Left lung (tissue), 10 donors: ENCODE results near the gene ANKFY1. TPM values are rescaled to one million over a fixed set of nuclear protein-coding genes. Genes with fewer than 3 reads are reported as not detected.
A peak's percentile ranks its signal among the peaks of the same experiment; 100 is the strongest.

ENCODE experiments used
- ATAC-seq: fragments of 200-7000 bp; cut with Tn5 transposase; one replicate; pipeline ENCODE4 v1.9.1; 2020; ENCODE audit warnings: moderate library complexity
- DNase-seq, 4 donors: peaks; one replicate each; pipeline ENCODE4 v3.0.0-alpha.2; 2013 to 2020
- H3K27ac ChIP-seq, 2 donors: fragments of 200-600 bp; sonication (generic) in 1 of 2; one replicate each; pipeline versions ENCODE4 v1.5.0 to v1.8.0; 2020 to 2021
- H3K27me3 ChIP-seq, 2 donors: fragments of 200-600 bp; sonication (generic) in 1 of 2; one replicate each; pipeline versions ENCODE4 v1.5.0 to v1.8.0; 2020 to 2021
- H3K36me3 ChIP-seq, 2 donors: fragments of 200-600 bp; sonication (generic) in 1 of 2; one replicate each; pipeline versions ENCODE4 v1.5.0 to v1.8.0; 2020 to 2021
- H3K4me1 ChIP-seq, 2 donors: fragments of 200-600 bp; one replicate each; pipeline ENCODE4 v1.8.0; 2021
- H3K4me3 ChIP-seq, 2 donors: fragments of 200-600 bp; sonication (generic) in 1 of 2; one replicate each; pipeline versions ENCODE4 v1.5.0 to v1.8.0; 2020 to 2021; ENCODE audit warnings: mild to moderate bottlenecking in 1 of 2
- H3K9me3 ChIP-seq, 2 donors: fragments of 200-600 bp; sonication (generic) in 1 of 2; one replicate each; pipeline versions ENCODE4 v1.5.0 to v1.8.0; 2020 to 2021
- CTCF ChIP-seq, 2 donors: fragments of 200-600 bp; sonication (generic) in 1 of 2; IDR thresholded peaks; one replicate each; pipeline versions ENCODE4 v1.5.0 to v1.8.0; 2021; ENCODE audit warnings: antibody characterized with exemption in 2 of 2
- intact Hi-C, 2 donors: fragments of 100-400 bp; cut with DNase I; formaldehyde crosslinking; loops; one replicate each; pipeline versions ENCODE4 v1.11.2 to v1.14.2; 2022
- polyA plus RNA-seq, 6 donors: library from polyadenylated mRNA; unstranded; fragments of 120-200 nt; gene quantifications; one replicate each; pipeline ENCODE4 v1.2.1, GENCODE V29; 2013; ENCODE audit not compliant: insufficient read length in 6 of 6
- total RNA-seq, 2 donors: library from RNA; stranded (reverse); fragmentation: NEBNext Ultra II Directional; extraction: Animal tissue kit (Norgen Biotek cat#: 25700); gene quantifications; one replicate each; pipeline ENCODE4 v1.2.1, GENCODE V29; 2021
- donor health status: DM: no; HTN: yes; CAD: no.
- donor health status: DM: no; HTN: no; CAD: no.

Gene ANKFY1
- total and polyA plus RNA-seq, 8 donors: 52.9 to 76.9 (median 56.2) TPM

DNA sequence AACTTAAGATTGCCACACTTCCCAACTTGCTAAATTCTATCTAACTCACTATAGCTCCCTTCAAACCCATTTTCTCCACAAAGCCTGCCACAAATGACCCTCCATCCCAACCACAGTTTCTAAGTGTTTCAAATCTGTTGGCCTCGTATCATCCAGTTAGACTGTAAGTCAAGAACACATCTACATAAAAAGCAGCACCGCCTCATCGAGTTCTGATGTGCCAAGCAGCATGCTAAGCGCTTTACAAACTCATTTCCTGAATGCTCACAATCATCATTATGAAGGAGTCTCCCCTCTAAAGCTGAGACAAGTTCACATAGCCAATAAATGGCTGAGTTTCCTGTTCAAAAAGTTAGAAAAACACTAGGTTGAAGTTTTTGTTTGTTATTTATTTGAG lies 9.2 kb upstream of the ANKFY1 start:
- peaks cover 0 to 39% of the 10 kb centered on the region in 2 donors for H3K36me3 ChIP-seq
- H3K4me3 ChIP-seq: no peak overlapping the region
- peak overlapping the region in 1 of 2 donors; percentile 53 for H3K27ac ChIP-seq
- H3K4me1 ChIP-seq: no peaks in the 10 kb centered on the region
- H3K9me3 ChIP-seq: no peaks in the 10 kb centered on the region
- no peak for TF ChIP-seq CTCF (IDR thresholded peaks at IDR 0.05)
- no peak for ATAC-seq
- H3K27me3 ChIP-seq: no peaks in the 10 kb centered on the region
- no peak for DNase-seq
- intact Hi-C loops: no loop called here

DNA sequence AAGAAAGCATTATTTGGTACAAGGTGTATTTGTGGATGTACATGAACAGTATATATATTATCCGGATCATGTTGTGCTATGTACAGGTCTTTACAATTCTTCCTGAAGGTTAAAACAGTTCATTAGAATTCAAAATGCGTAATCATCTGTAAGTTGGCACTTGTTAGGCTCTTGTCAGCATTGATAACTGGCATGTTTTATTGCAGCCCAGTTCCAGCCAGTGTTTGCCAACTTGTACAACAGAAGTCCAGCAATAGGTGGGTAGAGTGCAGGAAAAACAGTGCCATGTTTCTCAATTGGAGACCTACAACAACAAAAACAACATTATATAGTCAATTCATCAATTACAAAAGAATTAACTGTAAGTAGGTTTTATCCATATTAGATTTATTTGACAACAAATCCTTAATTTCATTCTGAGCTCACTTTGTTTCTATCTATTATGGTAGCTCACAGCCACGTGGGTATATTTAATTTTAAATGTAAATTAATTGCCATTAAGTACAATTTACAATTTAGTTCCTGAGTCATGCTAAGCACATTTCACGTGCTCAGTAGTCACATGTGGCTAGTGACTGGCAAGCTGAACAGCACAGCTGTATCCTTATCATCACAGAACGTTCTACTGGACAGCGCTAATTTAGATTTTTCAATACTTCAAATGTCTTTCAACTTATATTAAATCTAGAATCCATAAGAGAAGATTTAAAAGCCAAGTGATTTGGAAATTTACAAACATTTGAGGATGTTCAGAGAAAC lies 8.6 kb upstream of the ANKFY1 start:
- ATAC-seq (no peak), DNase-seq (no peak)
- TF ChIP-seq CTCF (IDR thresholded peaks at IDR 0.05): no peak
- no peaks in the 10 kb centered on the region for H3K9me3 ChIP-seq
- intact Hi-C loops: no loop called here
- H3K4me3 ChIP-seq: no peak overlapping the region
- H3K36me3 ChIP-seq: peaks cover 0 to 34% of the 10 kb centered on the region in 2 donors
- H3K4me1 ChIP-seq: no peaks in the 10 kb centered on the region
- peak overlapping the region in 1 of 2 donors; percentile 53 for H3K27ac ChIP-seq
- H3K27me3 ChIP-seq: no peaks in the 10 kb centered on the region

DNA sequence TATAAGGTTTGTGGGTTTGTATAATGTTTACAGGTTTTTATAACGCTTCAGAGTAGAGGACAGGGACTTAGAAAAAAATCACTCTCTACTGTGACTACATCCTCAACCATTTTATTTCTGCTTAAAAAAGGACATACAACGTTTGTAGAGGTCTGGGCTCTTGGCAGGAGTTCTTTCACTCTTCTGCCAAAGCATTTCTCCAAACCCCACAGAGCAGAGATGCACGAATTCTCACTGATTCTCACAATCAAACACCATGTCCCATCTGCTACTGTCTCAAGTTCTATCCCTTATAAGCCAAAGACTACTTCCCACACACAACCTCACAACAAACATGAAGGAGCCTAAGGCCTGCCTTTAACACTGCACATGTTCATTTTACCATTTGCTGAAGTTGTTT lies 7.0 kb upstream of the ANKFY1 start:
- intact Hi-C loops: no loop called here
- no peaks in the 10 kb centered on the region for H3K9me3 ChIP-seq
- H3K27ac ChIP-seq: no peak overlapping the region
- TF ChIP-seq CTCF (IDR thresholded peaks at IDR 0.05): no peak
- no peak for ATAC-seq
- H3K36me3 ChIP-seq: peaks cover 0 to 31% of the 10 kb centered on the region in 2 donors
- no peak for DNase-seq
- no peaks in the 10 kb centered on the region for H3K4me1 ChIP-seq
- H3K27me3 ChIP-seq: no peaks in the 10 kb centered on the region
- no peak overlapping the region for H3K4me3 ChIP-seq

DNA sequence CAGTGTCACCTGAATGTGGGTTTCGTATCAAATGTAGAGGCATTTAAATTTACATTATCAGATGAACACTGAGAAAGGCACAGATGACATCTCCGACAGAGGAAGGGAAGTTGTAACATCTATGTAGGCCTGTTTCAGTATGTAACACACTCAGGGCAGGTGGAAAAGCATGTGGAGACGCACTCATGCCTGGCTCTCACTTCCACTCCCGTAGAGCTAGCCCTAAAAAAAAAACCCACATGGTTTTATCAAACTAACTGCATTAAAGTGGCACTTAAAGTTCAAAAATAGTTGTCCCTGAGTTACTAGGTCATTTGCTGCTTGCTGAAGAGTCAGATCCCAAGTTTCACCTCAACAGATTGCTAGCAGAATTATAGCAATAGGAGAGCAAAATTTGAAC lies 6.1 kb upstream of the ANKFY1 start:
- DNase-seq: no peak
- Histone ChIP-seq H3K27ac (no peak overlapping the region), H3K4me3 (no peak overlapping the region), H3K27me3 (no peaks in the 10 kb centered on the region), H3K9me3 (no peaks in the 10 kb centered on the region), H3K4me1 (peaks cover 0 to under 1% of the 10 kb centered on the region in 2 donors), H3K36me3 (peaks cover 0 to 31% of the 10 kb centered on the region in 2 donors)
- no peak for TF ChIP-seq CTCF (IDR thresholded peaks at IDR 0.05)
- ATAC-seq: peak; percentile 62
- intact Hi-C loops: no loop called here

DNA sequence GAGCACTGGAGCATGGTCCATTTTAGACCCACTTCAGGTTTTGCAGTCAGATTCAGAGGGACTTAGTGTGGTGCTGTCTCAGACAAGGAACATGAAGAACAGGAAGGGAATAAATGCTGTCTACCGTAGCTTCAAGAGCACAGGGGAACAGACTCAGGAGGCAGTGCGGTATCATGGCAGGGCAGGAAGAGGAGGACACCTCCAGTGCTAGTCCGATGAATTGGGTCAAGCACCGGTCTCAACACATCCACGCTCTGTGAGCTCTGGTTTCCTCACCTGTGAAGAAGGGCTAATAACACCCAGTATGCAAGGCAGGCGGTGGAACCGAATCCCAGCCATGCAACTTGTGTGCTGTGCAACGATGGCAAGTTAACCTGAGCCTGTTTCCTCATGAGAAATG lies 3.6 kb upstream of the ANKFY1 start:
- intact Hi-C loops: no loop called here
- Histone ChIP-seq H3K36me3 (peaks cover 0 to 29% of the 10 kb centered on the region in 2 donors), H3K9me3 (no peaks in the 10 kb centered on the region), H3K4me1 (peaks cover 11 to 17% of the 10 kb centered on the region in 2 donors), H3K27ac (no peak overlapping the region), H3K4me3 (no peak overlapping the region), H3K27me3 (no peaks in the 10 kb centered on the region)
- TF ChIP-seq CTCF (IDR thresholded peaks at IDR 0.05): no peak
- no peak for ATAC-seq
- DNase-seq: no peak
